ENCODE measurements around the gene SMIM10L2A.
"Not testable (repeated sequence)": the region's sequence is repeated elsewhere in the genome, so short reads cannot be mapped to it uniquely, and the experiment has no call there.

DNA sequence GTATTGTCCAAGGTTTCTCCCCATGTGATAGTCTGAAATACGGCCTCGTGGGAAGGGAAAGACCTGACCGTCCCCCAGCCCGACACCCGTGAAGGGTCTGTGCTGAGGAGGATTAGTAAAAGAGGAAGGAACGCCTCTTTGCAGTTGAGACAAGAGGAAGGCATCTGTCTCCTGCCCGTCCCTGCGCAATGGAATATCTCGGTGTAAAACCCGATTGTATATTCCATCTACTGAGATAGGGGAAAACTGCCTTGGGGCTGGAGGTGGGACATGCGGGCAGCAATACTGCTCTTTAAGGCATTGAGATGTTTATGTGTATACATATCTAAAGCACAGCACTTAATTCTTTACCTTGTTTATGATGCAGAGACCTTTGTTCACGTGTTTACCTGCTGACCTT lies 15.3 kb upstream of the SMIM10L2A start:
- TF ChIP-seq, protein P1, sequence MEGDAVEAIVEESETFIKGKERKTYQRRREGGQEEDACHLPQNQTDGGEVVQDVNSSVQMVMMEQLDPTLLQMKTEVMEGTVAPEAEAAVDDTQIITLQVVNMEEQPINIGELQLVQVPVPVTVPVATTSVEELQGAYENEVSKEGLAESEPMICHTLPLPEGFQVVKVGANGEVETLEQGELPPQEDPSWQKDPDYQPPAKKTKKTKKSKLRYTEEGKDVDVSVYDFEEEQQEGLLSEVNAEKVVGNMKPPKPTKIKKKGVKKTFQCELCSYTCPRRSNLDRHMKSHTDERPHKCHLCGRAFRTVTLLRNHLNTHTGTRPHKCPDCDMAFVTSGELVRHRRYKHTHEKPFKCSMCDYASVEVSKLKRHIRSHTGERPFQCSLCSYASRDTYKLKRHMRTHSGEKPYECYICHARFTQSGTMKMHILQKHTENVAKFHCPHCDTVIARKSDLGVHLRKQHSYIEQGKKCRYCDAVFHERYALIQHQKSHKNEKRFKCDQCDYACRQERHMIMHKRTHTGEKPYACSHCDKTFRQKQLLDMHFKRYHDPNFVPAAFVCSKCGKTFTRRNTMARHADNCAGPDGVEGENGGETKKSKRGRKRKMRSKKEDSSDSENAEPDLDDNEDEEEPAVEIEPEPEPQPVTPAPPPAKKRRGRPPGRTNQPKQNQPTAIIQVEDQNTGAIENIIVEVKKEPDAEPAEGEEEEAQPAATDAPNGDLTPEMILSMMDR (conservative IDR thresholded peaks at IDR 0.05; ENCODE audit: low read depth in 2 of 2): not testable (repeated sequence)
- not testable (repeated sequence) for TF ChIP-seq STAT1 (IDR thresholded peaks at IDR 0.05; ENCODE audit: unreplicated experiment); EZH2phosphoT487 (IDR thresholded peaks at IDR 0.05; ENCODE audit: unreplicated experiment); POLR2AphosphoS5 (IDR thresholded peaks at IDR 0.05; ENCODE audit: low read depth)

Measured in GM23338 (cell line).